ENCODE data around the gene PTGES2.
"Not testable (repeated sequence)": the region's sequence is repeated elsewhere in the genome, so short reads cannot be mapped to it uniquely, and the experiment has no call there.

GRCh38 chr9:128130651-128131050 lies 3.1 kb upstream of the PTGES2 start:
- TF ChIP-seq, protein P1, sequence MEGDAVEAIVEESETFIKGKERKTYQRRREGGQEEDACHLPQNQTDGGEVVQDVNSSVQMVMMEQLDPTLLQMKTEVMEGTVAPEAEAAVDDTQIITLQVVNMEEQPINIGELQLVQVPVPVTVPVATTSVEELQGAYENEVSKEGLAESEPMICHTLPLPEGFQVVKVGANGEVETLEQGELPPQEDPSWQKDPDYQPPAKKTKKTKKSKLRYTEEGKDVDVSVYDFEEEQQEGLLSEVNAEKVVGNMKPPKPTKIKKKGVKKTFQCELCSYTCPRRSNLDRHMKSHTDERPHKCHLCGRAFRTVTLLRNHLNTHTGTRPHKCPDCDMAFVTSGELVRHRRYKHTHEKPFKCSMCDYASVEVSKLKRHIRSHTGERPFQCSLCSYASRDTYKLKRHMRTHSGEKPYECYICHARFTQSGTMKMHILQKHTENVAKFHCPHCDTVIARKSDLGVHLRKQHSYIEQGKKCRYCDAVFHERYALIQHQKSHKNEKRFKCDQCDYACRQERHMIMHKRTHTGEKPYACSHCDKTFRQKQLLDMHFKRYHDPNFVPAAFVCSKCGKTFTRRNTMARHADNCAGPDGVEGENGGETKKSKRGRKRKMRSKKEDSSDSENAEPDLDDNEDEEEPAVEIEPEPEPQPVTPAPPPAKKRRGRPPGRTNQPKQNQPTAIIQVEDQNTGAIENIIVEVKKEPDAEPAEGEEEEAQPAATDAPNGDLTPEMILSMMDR (IDR thresholded peaks at IDR 0.05; ENCODE audit: low read length): not testable (repeated sequence)
- not testable (repeated sequence) for TF ChIP-seq EZH2 (optimal IDR thresholded peaks at IDR 0.05; ENCODE audit: low read depth, low read length); EZH2phosphoT487 (IDR thresholded peaks at IDR 0.05; ENCODE audit: low read length)

Data from MM.1S (cell line).